ENCODE results near the gene SLC25A43.
"Not testable (repeated sequence)": the region's sequence is repeated elsewhere in the genome, so short reads cannot be mapped to it uniquely, and the experiment has no call there.

The SLC25A43 gene

GRCh38 chrX:119427795-119428185, 28.7 kb downstream of the SLC25A43 start:
- WGBS, result 92% methylated on average over 4 of the region's 4 CpGs
- H3K4me1 ChIP-seq (ENCODE audit: insufficient read depth, low read length), result no peaks in the 10 kb centered on the region; the same call in none of the 2 replicates
- no peaks in the 10 kb centered on the region for H3K27me3 ChIP-seq (ENCODE audit: insufficient read depth, low read length)
- no peaks in the 10 kb centered on the region for H3K9me3 ChIP-seq (ENCODE audit: insufficient read depth, low read depth, low read length)
- H3K9ac ChIP-seq (ENCODE audit: low read depth, low read length), result no peak overlapping the region
- H3K27ac ChIP-seq (ENCODE audit: low read depth, low read length), result no peak overlapping the region
- H3K4me3 ChIP-seq (ENCODE audit: low read length), result no peak overlapping the region
- no peaks in the 10 kb centered on the region for H3K36me3 ChIP-seq (ENCODE audit: insufficient read depth, low read length)

- no peaks in the 10 kb centered on the region; the same call in none of the 2 replicates for H3K4me1 ChIP-seq (ENCODE audit: insufficient read depth, low read length)
- no peaks in the 10 kb centered on the region for H3K9me3 ChIP-seq (ENCODE audit: insufficient read depth, low read depth, low read length)
- 89% methylated on average over 3 of the region's 4 CpGs for WGBS
- H3K36me3 ChIP-seq (ENCODE audit: insufficient read depth, low read length), result no peaks in the 10 kb centered on the region
- H3K9ac ChIP-seq (ENCODE audit: low read depth, low read length), result no peak overlapping the region
- H3K27me3 ChIP-seq (ENCODE audit: insufficient read depth, low read length), result no peaks in the 10 kb centered on the region
- no peak overlapping the region for H3K27ac ChIP-seq (ENCODE audit: low read depth, low read length)
- H3K4me3 ChIP-seq (ENCODE audit: low read length), result no peak overlapping the region
These were observed 30.3 kb downstream of the SLC25A43 start for GRCh38 chrX:119429471-119429870.

GRCh38 chrX:119441295-119441694, 42.2 kb downstream of the SLC25A43 start:
- H3K9me3 ChIP-seq (ENCODE audit: insufficient read depth, low read depth, low read length); H3K27me3 ChIP-seq (ENCODE audit: insufficient read depth, low read length); H3K36me3 ChIP-seq (ENCODE audit: insufficient read depth, low read length); H3K27ac ChIP-seq (ENCODE audit: low read depth, low read length); H3K9ac ChIP-seq (ENCODE audit: low read depth, low read length); H3K4me3 ChIP-seq (ENCODE audit: low read length); H3K4me1 ChIP-seq (ENCODE audit: insufficient read depth, low read length): not testable (repeated sequence)
- 61% methylated on average over 7 of the region's 17 CpGs for WGBS

GRCh38 chrX:119442286-119442685, 43.1 kb downstream of the SLC25A43 start:
- Histone ChIP-seq H3K27ac (ENCODE audit: low read depth, low read length) (no peak overlapping the region), H3K9me3 (ENCODE audit: insufficient read depth, low read depth, low read length) (no peaks in the 10 kb centered on the region), H3K9ac (ENCODE audit: low read depth, low read length) (no peak overlapping the region), H3K4me1 (ENCODE audit: insufficient read depth, low read length) (no peaks in the 10 kb centered on the region), H3K4me3 (ENCODE audit: low read length) (no peak overlapping the region), H3K36me3 (ENCODE audit: insufficient read depth, low read length) (no peaks in the 10 kb centered on the region), H3K27me3 (ENCODE audit: insufficient read depth, low read length) (no peaks in the 10 kb centered on the region)
- 90% methylated on average over 1 of the region's 2 CpGs for WGBS

- no peaks in the 10 kb centered on the region for H3K36me3 ChIP-seq (ENCODE audit: insufficient read depth, low read length)
- WGBS, result 90% methylated on average over 4 of the region's 4 CpGs
- H3K4me3 ChIP-seq (ENCODE audit: low read length), result no peak overlapping the region
- H3K9ac ChIP-seq (ENCODE audit: low read depth, low read length), result no peak overlapping the region
- H3K27me3 ChIP-seq (ENCODE audit: insufficient read depth, low read length), result no peaks in the 10 kb centered on the region
- no peak overlapping the region for H3K27ac ChIP-seq (ENCODE audit: low read depth, low read length)
- H3K4me1 ChIP-seq (ENCODE audit: insufficient read depth, low read length), result no peaks in the 10 kb centered on the region
- no peaks in the 10 kb centered on the region for H3K9me3 ChIP-seq (ENCODE audit: insufficient read depth, low read depth, low read length)
These were observed 54.1 kb downstream of the SLC25A43 start for GRCh38 chrX:119453202-119453601.

- Histone ChIP-seq H3K9me3 (ENCODE audit: insufficient read depth, low read depth, low read length) (no peaks in the 10 kb centered on the region), H3K36me3 (ENCODE audit: insufficient read depth, low read length) (no peaks in the 10 kb centered on the region), H3K27me3 (ENCODE audit: insufficient read depth, low read length) (no peaks in the 10 kb centered on the region), H3K4me1 (ENCODE audit: insufficient read depth, low read length) (no peaks in the 10 kb centered on the region), H3K9ac (ENCODE audit: low read depth, low read length) (no peak overlapping the region), H3K4me3 (ENCODE audit: low read length) (no peak overlapping the region), H3K27ac (ENCODE audit: low read depth, low read length) (no peak overlapping the region)
- no CpG with 5 or more reads among the region's 1 CpG for WGBS
These were observed 56.1 kb downstream of the SLC25A43 start for GRCh38 chrX:119455264-119455663.

GRCh38 chrX:119459181-119459580, 60.0 kb downstream of the SLC25A43 start:
- H3K36me3 ChIP-seq (ENCODE audit: insufficient read depth, low read length), result no peaks in the 10 kb centered on the region
- H3K27me3 ChIP-seq (ENCODE audit: insufficient read depth, low read length), result no peaks in the 10 kb centered on the region
- no peaks in the 10 kb centered on the region for H3K4me1 ChIP-seq (ENCODE audit: insufficient read depth, low read length)
- no peak overlapping the region for H3K27ac ChIP-seq (ENCODE audit: low read depth, low read length)
- H3K4me3 ChIP-seq (ENCODE audit: low read length), result no peak overlapping the region
- no peaks in the 10 kb centered on the region for H3K9me3 ChIP-seq (ENCODE audit: insufficient read depth, low read depth, low read length)
- H3K9ac ChIP-seq (ENCODE audit: low read depth, low read length), result no peak overlapping the region
- WGBS, result 91% methylated on average over 4 of the region's 4 CpGs

- no peak overlapping the region for H3K9ac ChIP-seq (ENCODE audit: low read depth, low read length)
- peaks cover 14% of the 10 kb centered on the region for H3K36me3 ChIP-seq (ENCODE audit: insufficient read depth, low read length)
- no peaks in the 10 kb centered on the region for H3K4me1 ChIP-seq (ENCODE audit: insufficient read depth, low read length)
- no peak overlapping the region for H3K27ac ChIP-seq (ENCODE audit: low read depth, low read length)
- no peaks in the 10 kb centered on the region for H3K9me3 ChIP-seq (ENCODE audit: insufficient read depth, low read depth, low read length)
- WGBS, result 92% methylated on average over 2 of the region's 3 CpGs
- no peaks in the 10 kb centered on the region for H3K27me3 ChIP-seq (ENCODE audit: insufficient read depth, low read length)
- H3K4me3 ChIP-seq (ENCODE audit: low read length), result no peak overlapping the region
These were observed 66.4 kb downstream of the SLC25A43 start for GRCh38 chrX:119465555-119465954.

- H3K27me3 ChIP-seq (ENCODE audit: insufficient read depth, low read length), result no peaks in the 10 kb centered on the region
- 93% methylated on average over 3 of the region's 3 CpGs for WGBS
- no peaks in the 10 kb centered on the region for H3K4me1 ChIP-seq (ENCODE audit: insufficient read depth, low read length)
- H3K4me3 ChIP-seq (ENCODE audit: low read length), result no peak overlapping the region
- H3K27ac ChIP-seq (ENCODE audit: low read depth, low read length), result no peak overlapping the region
- no peaks in the 10 kb centered on the region for H3K9me3 ChIP-seq (ENCODE audit: insufficient read depth, low read depth, low read length)
- H3K9ac ChIP-seq (ENCODE audit: low read depth, low read length), result no peak overlapping the region
- peaks cover 25% of the 10 kb centered on the region for H3K36me3 ChIP-seq (ENCODE audit: insufficient read depth, low read length)
These were observed 67.8 kb downstream of the SLC25A43 start for GRCh38 chrX:119466970-119467369.

GRCh38 chrX:119467433-119467832, 68.3 kb downstream of the SLC25A43 start:
- Histone ChIP-seq H3K9ac (ENCODE audit: low read depth, low read length) (no peak overlapping the region), H3K9me3 (ENCODE audit: insufficient read depth, low read depth, low read length) (no peaks in the 10 kb centered on the region), H3K4me3 (ENCODE audit: low read length) (peak overlapping the region; percentile 94; the same call in 1 of the 2 replicates), H3K27ac (ENCODE audit: low read depth, low read length) (no peak overlapping the region), H3K4me1 (ENCODE audit: insufficient read depth, low read length) (no peaks in the 10 kb centered on the region), H3K27me3 (ENCODE audit: insufficient read depth, low read length) (no peaks in the 10 kb centered on the region), H3K36me3 (ENCODE audit: insufficient read depth, low read length) (peaks cover 25% of the 10 kb centered on the region)
- 83% methylated on average over 5 of the region's 6 CpGs for WGBS

GRCh38 chrX:119467842-119468550, 68.9 kb downstream of the SLC25A43 start, which contains the start of gene SLC25A5:
Gene SLC25A5 (plus strand): TSS chrX:119468444. CDS start chrX:119468516, 72 bp downstream.
- WGBS, result 7% methylated on average over 46 of the region's 46 CpGs
- H3K4me3 ChIP-seq (ENCODE audit: low read length), result peak within 1 kb of the TSS; percentile 94
- peaks cover 25% of the 10 kb centered on the region for H3K36me3 ChIP-seq (ENCODE audit: insufficient read depth, low read length)
- peak within 1 kb of the TSS; percentile 91 for H3K27ac ChIP-seq (ENCODE audit: low read depth, low read length)
- no peaks in the 10 kb centered on the region for H3K27me3 ChIP-seq (ENCODE audit: insufficient read depth, low read length)
- no peaks in the 10 kb centered on the region for H3K4me1 ChIP-seq (ENCODE audit: insufficient read depth, low read length)
- peak within 1 kb of the TSS; percentile 90 for H3K9ac ChIP-seq (ENCODE audit: low read depth, low read length)
- no peaks in the 10 kb centered on the region for H3K9me3 ChIP-seq (ENCODE audit: insufficient read depth, low read depth, low read length)

Data from HUES64 (cell line).